GM23338 (cell line): ENCODE measurements around the gene C8A. TPM values are rescaled to one million over a fixed set of nuclear protein-coding genes. Genes with fewer than 3 reads are reported as not detected.

ENCODE experiments used
- ATAC-seq: fragments of 200-7000 bp; cut with Tn5 transposase; 3 replicates; pipeline ENCODE4 v1.9.1; 2020
- DNase-seq: peaks from one replicate; pipeline ENCODE4 v3.0.0-alpha.2; 2015; ENCODE audit warnings: low spot score
- H2AFZ ChIP-seq: fragments of 200-600 bp; sonication (generic); 2 replicates; pipeline ENCODE4 v1.8.0; 2016; ENCODE audit warnings: antibody characterized with exemption, mild to moderate bottlenecking, moderate library complexity
- H3F3A ChIP-seq: fragments of 200-600 bp; sonication (generic); replicated peaks from 2 replicates; pipeline ENCODE4 v1.8.0; 2017; ENCODE audit warnings: antibody characterized with exemption, mixed run types, low read depth
- H3K27ac ChIP-seq: fragments of 200-600 bp; sonication (generic); 2 replicates; pipeline ENCODE4 v1.6.1; 2016; ENCODE audit warnings: low read depth
- H3K27me3 ChIP-seq: fragments of 200-600 bp; sonication (generic); 2 replicates; pipeline ENCODE4 v1.8.0; 2016; ENCODE audit warnings: mild to moderate bottlenecking, mixed run types, moderate library complexity; ENCODE audit not compliant: insufficient read depth
- H3K36me3 ChIP-seq: fragments of 200-600 bp; sonication (generic); 2 replicates; pipeline ENCODE4 v1.8.0; 2016; ENCODE audit warnings: mild to moderate bottlenecking; ENCODE audit not compliant: insufficient read depth
- H3K4me1 ChIP-seq: fragments of 200-600 bp; sonication (generic); 2 replicates; pipeline ENCODE4 v1.8.0; 2016; ENCODE audit warnings: mild to moderate bottlenecking, moderate library complexity; ENCODE audit not compliant: insufficient read depth
- H3K4me2 ChIP-seq: fragments of 200-600 bp; sonication (generic); 2 replicates; pipeline ENCODE4 v1.7.1; 2017; ENCODE audit warnings: mixed run types
- H3K4me3 ChIP-seq: fragments of 200-600 bp; sonication (generic); 2 replicates; pipeline ENCODE4 v1.6.1; 2016; ENCODE audit warnings: mixed run types
- H3K79me2 ChIP-seq: fragments of 200-600 bp; sonication (generic); replicated peaks from 2 replicates; pipeline ENCODE4 v1.8.0; 2017; ENCODE audit warnings: mild to moderate bottlenecking; ENCODE audit not compliant: insufficient read depth
- H3K9me2 ChIP-seq: fragments of 200-600 bp; sonication (generic); 2 replicates; pipeline ENCODE4 v1.8.0; 2017; ENCODE audit not compliant: insufficient read depth
- H4K20me1 ChIP-seq: fragments of 200-600 bp; sonication (generic); replicated peaks from 2 replicates; pipeline ENCODE4 v1.8.0; 2017; ENCODE audit warnings: mild to moderate bottlenecking; ENCODE audit not compliant: insufficient read depth
- H3K27ac Mint-ChIP-seq: 2 replicates; pipeline ENCODE4 v1.8.0; 2020; ENCODE audit warnings: inconsistent platforms, mild to moderate bottlenecking, moderate library complexity, mixed read lengths
- H3K27me3 Mint-ChIP-seq: 3 replicates; pipeline ENCODE4 v1.8.0; 2022; ENCODE audit warnings: low read depth, mild to moderate bottlenecking, moderate library complexity, mixed read lengths, inconsistent platforms; ENCODE audit not compliant: insufficient read depth, poor library complexity
- H3K36me3 Mint-ChIP-seq: 3 replicates; pipeline ENCODE4 v1.8.0; 2021; ENCODE audit warnings: low read depth, mild to moderate bottlenecking, inconsistent platforms, moderate library complexity, mixed read lengths
- H3K4me1 Mint-ChIP-seq: 3 replicates; pipeline ENCODE4 v1.8.0; 2020; ENCODE audit warnings: mild to moderate bottlenecking, inconsistent platforms, mixed read lengths
- H3K4me3 Mint-ChIP-seq: 3 replicates; pipeline ENCODE4 v1.8.0; 2021; ENCODE audit warnings: moderate library complexity, mild to moderate bottlenecking, inconsistent platforms, mixed read lengths
- H3K9me3 Mint-ChIP-seq: 3 replicates; pipeline ENCODE4 v1.8.0; 2020; ENCODE audit warnings: moderate library complexity, mild to moderate bottlenecking, inconsistent platforms, mixed read lengths
- EZH2 ChIP-seq: fragments of 200-600 bp; sonication (generic); IDR thresholded peaks from one replicate; pipeline ENCODE4 v1.8.0; 2017; ENCODE audit warnings: antibody characterized with exemption, mild to moderate bottlenecking, low read depth; ENCODE audit not compliant: unreplicated experiment
- JUNB ChIP-seq: IDR thresholded peaks from one replicate; pipeline ENCODE4 v1.6.1; 2016; ENCODE audit warnings: antibody characterized with exemption; ENCODE audit not compliant: unreplicated experiment
- NANOG ChIP-seq: IDR thresholded peaks from 2 replicates; pipeline ENCODE4 v1.6.1; 2016; ENCODE audit warnings: antibody characterized with exemption, borderline replicate concordance
- POLR2AphosphoS5 ChIP-seq: IDR thresholded peaks from 2 replicates; pipeline ENCODE4 v1.6.1; 2016; ENCODE audit warnings: antibody characterized with exemption, low read depth
- STAT1 ChIP-seq: IDR thresholded peaks from one replicate; pipeline ENCODE4 v1.6.1; 2016; ENCODE audit warnings: antibody characterized with exemption; ENCODE audit not compliant: unreplicated experiment
- ZNF114 ChIP-seq: fragments of 250-450 bp; sonication (Bioruptor Pico); IDR thresholded peaks from 2 replicates; pipeline ENCODE4 v1.5.0; 2020; ENCODE audit warnings: mild to moderate bottlenecking, moderate library complexity
- polyA plus RNA-seq: library from polyadenylated mRNA; unstranded; fragments of >200 nt; fragmentation: Nextera tagmentation; extraction: Ambion mirVana; gene quantifications from 2 replicates; pipeline ENCODE4 v1.2.1, GENCODE V29; 2016
- total RNA-seq: library from RNA; depleted of rRNA; stranded (reverse); fragments of >200 nt; shearing (Covaris generic); gene quantifications from 2 replicates; pipeline ENCODE4 v1.2.3, GENCODE V29; 2014
- TF ChIP-seq, protein P1 (sequence below): fragments of 250-450 bp; sonication (Bioruptor Pico); IDR thresholded peaks from 2 replicates; pipeline ENCODE4 v1.5.0; 2020; ENCODE audit warnings: mild to moderate bottlenecking, moderate library complexity

C8A gene
- total and polyA plus RNA-seq, 2 experiments from 2014 or later: not detected

DNA sequence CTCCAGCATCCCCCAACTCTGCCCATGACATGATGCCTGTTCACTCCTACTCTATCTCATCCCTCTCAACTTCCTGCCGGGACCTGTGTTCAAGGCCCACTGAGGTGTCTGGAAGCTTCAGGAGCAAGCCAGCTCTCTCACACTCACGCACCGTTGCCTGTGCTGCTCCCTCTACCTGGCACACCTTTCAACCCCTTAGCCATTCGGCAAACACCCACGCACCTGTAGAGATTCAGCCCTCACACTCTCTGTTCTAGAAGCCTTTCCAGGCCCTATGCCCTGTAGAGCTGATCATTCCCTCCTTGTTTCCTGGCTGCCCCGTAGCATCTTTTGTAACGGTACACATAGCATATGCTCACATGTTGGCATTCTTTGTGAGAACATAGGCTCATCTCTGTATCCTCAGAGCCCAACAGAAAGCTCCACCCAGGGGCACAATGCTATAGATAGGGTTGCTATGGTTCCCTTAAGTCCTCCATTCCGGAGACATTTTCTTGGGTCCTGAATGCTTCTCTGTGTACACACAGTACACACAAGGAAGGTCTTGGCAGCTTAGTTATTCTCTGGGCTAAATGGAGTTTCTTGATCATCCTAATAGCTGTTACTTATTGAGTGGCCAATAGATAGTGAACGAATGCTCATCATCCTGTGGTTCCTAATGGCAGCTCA, 109.9 kb downstream of the C8A start:
- H3K4me2 ChIP-seq: no peak overlapping the region
- H3K4me1 Mint-ChIP-seq: peaks cover 12% of the 10 kb centered on the region; the same call in 2 of the 3 replicates
- peaks cover 2% of the 10 kb centered on the region for H3K27me3 Mint-ChIP-seq
- H3K4me1 ChIP-seq: no peaks in the 10 kb centered on the region
- DNase-seq (no peak), ATAC-seq (no peak)
- H3K4me3 ChIP-seq: no peak overlapping the region
- no peak overlapping the region; the same call in 1 of the 2 replicates for H3K27ac Mint-ChIP-seq
- H4K20me1 ChIP-seq: no peaks in the 10 kb centered on the region
- H2AFZ ChIP-seq: peak overlapping the region; percentile 87; the same call in 1 of the 2 replicates
- no peaks in the 10 kb centered on the region for H3F3A ChIP-seq
- H3K27ac ChIP-seq: no peak overlapping the region
- no peaks in the 10 kb centered on the region for H3K36me3 ChIP-seq
- H3K9me2 ChIP-seq: no peaks in the 10 kb centered on the region; the same call in 1 of the 2 replicates
- no peak overlapping the region for H3K4me3 Mint-ChIP-seq
- no peaks in the 10 kb centered on the region for H3K36me3 Mint-ChIP-seq
- TF ChIP-seq POLR2AphosphoS5 (no peak), STAT1 (no peak), ZNF114 (CRISPR knock-in tag) (no peak), EZH2 (no peak), JUNB (no peak), NANOG (no peak)
- TF ChIP-seq, protein P1, sequence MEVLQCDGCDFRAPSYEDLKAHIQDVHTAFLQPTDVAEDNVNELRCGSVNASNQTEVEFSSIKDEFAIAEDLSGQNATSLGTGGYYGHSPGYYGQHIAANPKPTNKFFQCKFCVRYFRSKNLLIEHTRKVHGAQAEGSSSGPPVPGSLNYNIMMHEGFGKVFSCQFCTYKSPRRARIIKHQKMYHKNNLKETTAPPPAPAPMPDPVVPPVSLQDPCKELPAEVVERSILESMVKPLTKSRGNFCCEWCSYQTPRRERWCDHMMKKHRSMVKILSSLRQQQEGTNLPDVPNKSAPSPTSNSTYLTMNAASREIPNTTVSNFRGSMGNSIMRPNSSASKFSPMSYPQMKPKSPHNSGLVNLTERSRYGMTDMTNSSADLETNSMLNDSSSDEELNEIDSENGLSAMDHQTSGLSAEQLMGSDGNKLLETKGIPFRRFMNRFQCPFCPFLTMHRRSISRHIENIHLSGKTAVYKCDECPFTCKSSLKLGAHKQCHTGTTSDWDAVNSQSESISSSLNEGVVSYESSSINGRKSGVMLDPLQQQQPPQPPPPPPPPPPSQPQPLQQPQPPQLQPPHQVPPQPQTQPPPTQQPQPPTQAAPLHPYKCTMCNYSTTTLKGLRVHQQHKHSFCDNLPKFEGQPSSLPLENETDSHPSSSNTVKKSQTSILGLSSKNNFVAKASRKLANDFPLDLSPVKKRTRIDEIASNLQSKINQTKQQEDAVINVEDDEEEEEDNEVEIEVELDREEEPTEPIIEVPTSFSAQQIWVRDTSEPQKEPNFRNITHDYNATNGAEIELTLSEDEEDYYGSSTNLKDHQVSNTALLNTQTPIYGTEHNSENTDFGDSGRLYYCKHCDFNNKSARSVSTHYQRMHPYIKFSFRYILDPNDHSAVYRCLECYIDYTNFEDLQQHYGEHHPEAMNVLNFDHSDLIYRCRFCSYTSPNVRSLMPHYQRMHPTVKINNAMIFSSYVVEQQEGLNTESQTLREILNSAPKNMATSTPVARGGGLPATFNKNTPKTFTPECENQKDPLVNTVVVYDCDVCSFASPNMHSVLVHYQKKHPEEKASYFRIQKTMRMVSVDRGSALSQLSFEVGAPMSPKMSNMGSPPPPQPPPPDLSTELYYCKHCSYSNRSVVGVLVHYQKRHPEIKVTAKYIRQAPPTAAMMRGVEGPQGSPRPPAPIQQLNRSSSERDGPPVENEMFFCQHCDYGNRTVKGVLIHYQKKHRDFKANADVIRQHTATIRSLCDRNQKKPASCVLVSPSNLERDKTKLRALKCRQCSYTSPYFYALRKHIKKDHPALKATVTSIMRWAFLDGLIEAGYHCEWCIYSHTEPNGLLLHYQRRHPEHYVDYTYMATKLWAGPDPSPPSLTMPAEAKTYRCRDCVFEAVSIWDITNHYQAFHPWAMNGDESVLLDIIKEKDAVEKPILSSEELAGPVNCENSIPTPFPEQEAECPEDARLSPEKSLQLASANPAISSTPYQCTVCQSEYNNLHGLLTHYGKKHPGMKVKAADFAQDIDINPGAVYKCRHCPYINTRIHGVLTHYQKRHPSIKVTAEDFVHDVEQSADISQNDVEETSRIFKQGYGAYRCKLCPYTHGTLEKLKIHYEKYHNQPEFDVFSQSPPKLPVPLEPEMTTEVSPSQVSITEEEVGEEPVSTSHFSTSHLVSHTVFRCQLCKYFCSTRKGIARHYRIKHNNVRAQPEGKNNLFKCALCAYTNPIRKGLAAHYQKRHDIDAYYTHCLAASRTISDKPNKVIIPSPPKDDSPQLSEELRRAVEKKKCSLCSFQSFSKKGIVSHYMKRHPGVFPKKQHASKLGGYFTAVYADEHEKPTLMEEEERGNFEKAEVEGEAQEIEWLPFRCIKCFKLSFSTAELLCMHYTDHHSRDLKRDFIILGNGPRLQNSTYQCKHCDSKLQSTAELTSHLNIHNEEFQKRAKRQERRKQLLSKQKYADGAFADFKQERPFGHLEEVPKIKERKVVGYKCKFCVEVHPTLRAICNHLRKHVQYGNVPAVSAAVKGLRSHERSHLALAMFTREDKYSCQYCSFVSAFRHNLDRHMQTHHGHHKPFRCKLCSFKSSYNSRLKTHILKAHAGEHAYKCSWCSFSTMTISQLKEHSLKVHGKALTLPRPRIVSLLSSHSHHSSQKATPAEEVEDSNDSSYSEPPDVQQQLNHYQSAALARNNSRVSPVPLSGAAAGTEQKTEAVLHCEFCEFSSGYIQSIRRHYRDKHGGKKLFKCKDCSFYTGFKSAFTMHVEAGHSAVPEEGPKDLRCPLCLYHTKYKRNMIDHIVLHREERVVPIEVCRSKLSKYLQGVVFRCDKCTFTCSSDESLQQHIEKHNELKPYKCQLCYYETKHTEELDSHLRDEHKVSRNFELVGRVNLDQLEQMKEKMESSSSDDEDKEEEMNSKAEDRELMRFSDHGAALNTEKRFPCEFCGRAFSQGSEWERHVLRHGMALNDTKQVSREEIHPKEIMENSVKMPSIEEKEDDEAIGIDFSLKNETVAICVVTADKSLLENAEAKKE (CRISPR knock-in tag): no peak
- no peaks in the 10 kb centered on the region for H3K79me2 ChIP-seq
- no peaks in the 10 kb centered on the region for H3K9me3 Mint-ChIP-seq
- no peaks in the 10 kb centered on the region for H3K27me3 ChIP-seq
